Measurements from ENCODE around the gene GPC1.

DNA sequence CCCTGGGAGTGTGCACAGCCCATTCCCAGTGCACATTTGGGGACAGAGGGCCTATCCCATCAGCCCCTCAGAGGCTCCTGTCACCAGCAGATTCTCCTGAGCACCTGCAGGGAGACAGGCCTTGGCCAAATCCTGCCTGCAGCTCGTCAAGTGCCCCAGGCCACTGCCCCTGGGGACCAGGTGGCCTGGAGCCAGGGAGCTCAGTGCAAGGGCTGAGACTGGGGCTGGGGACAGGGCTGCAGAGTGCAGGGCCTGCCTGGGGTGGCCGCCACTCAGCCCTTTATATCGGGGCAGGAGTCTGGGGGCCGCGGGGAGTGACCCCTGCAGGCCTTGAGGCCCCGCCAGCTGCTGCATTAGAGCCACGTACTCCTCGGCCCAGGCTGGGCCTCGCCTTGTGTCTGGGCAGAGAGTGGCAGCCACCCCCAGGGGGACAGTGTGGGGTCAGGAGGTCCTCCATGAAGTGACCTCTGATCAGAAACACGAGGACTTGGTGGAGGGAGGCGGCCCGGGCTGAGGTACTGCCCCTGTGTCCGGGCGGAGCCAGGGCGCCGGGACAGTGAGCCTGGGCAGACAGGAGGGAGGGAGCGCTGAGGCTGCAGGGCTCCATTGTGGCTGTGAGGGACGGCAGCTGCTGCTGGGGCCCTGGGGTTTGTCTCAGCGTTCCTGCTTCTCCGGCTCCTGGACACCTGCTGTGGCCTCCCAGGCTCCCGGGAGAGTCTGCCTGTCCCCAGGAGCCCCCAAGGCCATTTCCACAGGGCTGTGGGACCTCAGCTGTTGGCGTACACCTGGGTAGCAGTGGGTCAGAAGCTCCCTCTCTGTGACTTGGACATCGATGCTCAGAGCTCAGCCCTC, 24.2 kb downstream of the GPC1 start:
- TF ChIP-seq CTCF (conservative IDR thresholded peaks at IDR 0.05) (no peak), ZFX (IDR thresholded peaks at IDR 0.05) (no peak)

Measured in C4-2B (cell line).